Subcutaneous adipose tissue (tissue), 4 donors: ENCODE results near the gene CWF19L2. TPM values are rescaled to one million over a fixed set of nuclear protein-coding genes. Genes with fewer than 3 reads are reported as not detected.

Experiments used
- total RNA-seq, 4 donors: library from RNA; depleted of rRNA; stranded (reverse); fragments of >200 nt; gene quantifications; one replicate each; pipeline ENCODE4 v1.1.0, GENCODE V29; 2016
- TF ChIP-seq, protein P1 (sequence below): fragments of 450-650 bp; IDR thresholded peaks from one replicate; pipeline ENCODE4 v1.5.1; 2016; ENCODE audit warnings: low read depth, mild to moderate bottlenecking, control low read depth, antibody characterized with exemption, moderate library complexity

The CWF19L2 gene
- total RNA-seq, 4 donors from 2014 or later = 21.2 to 31.3 (median 26.1) TPM

DNA sequence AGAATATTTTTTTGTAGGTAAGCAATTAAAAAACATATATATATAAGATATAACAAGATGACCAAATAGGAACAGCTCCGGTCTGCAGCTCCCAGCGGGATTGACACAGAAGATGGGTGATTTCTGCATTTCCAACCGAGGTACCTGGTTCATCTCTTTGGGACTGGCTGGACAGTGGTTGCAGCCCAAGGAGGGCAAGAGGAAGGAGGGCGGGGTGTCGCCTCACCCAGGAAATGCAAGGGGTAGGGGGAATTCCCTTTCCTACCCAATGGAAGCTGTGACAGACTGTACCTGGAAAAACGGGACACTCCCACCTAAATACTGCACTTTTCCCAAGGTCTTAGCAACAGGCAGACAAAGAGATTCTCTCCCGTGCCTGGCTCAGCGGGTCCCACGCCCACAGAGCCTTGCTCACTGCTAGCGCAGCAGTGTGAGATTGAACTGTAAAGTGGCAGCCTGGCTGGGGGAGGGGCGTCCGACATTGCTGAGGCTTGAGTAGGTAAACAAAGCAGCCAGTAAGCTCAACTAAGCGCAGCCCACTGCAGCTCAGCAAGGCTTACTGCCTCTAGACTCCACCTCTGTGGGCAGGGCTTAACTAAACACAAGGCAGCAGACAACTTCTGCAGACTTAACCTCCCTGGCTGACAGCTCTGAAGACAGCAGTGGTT, 163.8 kb downstream of the CWF19L2 start:
- TF ChIP-seq, protein P1, sequence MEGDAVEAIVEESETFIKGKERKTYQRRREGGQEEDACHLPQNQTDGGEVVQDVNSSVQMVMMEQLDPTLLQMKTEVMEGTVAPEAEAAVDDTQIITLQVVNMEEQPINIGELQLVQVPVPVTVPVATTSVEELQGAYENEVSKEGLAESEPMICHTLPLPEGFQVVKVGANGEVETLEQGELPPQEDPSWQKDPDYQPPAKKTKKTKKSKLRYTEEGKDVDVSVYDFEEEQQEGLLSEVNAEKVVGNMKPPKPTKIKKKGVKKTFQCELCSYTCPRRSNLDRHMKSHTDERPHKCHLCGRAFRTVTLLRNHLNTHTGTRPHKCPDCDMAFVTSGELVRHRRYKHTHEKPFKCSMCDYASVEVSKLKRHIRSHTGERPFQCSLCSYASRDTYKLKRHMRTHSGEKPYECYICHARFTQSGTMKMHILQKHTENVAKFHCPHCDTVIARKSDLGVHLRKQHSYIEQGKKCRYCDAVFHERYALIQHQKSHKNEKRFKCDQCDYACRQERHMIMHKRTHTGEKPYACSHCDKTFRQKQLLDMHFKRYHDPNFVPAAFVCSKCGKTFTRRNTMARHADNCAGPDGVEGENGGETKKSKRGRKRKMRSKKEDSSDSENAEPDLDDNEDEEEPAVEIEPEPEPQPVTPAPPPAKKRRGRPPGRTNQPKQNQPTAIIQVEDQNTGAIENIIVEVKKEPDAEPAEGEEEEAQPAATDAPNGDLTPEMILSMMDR = no peak

DNA sequence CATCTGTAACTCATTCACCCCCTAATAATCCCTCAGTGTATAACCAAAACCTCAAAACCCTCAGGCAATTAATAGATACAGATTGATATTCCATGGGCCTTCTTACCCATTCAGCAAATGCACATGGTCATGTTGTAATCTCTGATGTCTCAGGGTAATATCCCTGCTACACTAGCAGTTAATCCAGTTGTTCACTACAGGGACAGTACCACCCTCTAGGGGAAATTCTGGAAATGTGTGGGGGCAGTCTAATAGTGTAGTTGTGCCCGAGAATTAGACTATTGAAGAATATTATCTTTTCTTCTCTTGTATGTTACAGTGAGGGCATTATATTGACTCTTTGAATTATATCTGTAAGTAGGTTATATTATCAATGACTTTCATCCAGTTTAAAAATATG, 175.4 kb downstream of the CWF19L2 start:
- TF ChIP-seq, protein P1 = no peak

Other genes with a start within 250 kb of the CWF19L2 start
- 1 to 10 TPM; 4.9 to 5.7 (median 5.3) TPM for gene ALKBH8, start 107.9 kb upstream of the CWF19L2 start, total RNA-seq
- gene ELMOD1, start 133.3 kb upstream of the CWF19L2 start, total RNA-seq = not detected